ENCODE measurements around the gene DENND1C.

The DENND1C gene, protein sequence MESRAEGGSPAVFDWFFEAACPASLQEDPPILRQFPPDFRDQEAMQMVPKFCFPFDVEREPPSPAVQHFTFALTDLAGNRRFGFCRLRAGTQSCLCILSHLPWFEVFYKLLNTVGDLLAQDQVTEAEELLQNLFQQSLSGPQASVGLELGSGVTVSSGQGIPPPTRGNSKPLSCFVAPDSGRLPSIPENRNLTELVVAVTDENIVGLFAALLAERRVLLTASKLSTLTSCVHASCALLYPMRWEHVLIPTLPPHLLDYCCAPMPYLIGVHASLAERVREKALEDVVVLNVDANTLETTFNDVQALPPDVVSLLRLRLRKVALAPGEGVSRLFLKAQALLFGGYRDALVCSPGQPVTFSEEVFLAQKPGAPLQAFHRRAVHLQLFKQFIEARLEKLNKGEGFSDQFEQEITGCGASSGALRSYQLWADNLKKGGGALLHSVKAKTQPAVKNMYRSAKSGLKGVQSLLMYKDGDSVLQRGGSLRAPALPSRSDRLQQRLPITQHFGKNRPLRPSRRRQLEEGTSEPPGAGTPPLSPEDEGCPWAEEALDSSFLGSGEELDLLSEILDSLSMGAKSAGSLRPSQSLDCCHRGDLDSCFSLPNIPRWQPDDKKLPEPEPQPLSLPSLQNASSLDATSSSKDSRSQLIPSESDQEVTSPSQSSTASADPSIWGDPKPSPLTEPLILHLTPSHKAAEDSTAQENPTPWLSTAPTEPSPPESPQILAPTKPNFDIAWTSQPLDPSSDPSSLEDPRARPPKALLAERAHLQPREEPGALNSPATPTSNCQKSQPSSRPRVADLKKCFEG

GRCh38 chr19:6481541-6482342 lies at the start of gene DENND1C:
Gene DENND1C, minus strand, starts transcription at chr19:6481787. Its CDS starts 92 bp downstream, at chr19:6481695.
- no peak for DNase-seq

DNA sequence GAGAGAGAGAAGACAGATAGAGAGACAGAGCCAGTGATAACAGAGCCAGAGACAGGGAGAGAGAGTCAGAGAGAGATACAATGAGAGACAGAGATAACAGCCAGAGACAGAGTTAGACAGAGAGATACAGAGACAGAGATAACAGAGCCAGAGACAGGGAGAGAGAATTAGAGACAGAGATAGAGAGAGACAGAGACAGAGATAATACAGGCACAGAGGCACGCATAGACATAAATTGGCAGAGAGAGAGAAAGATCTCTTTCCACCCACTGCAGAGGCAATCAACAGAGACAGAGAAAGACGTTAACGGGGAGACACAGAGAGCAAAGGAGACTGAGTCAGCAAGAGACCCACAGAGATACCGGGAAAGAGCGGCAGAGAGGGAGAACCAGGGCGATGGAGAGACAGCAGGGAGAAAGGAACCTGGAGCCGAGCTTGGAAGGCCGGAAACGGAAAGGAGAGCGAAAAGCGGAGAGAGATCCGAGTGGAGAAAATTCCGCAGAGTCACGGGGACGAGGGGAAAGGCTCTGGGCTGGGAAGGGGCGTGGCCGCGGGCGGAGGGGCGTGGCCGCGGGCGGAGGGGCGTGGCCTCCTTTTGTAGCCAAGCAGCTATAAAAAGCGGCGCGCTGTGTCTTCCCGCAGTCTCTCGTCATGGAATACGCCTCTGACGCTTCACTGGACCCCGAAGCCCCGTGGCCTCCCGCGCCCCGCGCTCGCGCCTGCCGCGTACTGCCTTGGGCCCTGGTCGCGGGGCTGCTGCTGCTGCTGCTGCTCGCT lies 49.0 kb upstream of the DENND1C start, which contains the start of gene TNFSF9:
TSS of gene TNFSF9 (plus strand) at position 641 of the 777 bp plus-strand sequence. CDS start at position 652, 11 bp downstream.
- DNase-seq, result peak; percentile 89

DNA sequence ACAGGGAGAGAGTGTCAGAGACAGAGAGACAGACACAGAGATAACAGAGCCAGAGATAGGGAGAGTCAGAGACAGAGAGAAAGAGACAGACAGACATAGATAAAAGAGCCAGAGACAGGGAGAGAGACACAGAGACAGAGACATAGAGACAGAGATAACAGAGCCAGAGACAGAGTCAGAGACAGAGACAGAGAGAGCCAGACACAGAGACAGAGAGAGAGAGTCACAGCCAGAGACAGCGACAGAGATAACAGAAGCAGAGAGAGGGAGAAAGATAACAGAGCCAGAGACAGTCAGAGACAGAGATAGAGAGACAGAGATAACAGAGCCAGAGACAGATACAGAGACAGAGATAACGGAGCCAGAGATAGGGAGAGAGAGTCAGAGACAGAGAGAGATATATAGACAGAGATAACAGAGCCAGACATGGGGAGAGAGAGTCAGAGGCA lies 48.4 kb upstream of the DENND1C start:
- no peak for DNase-seq

DNA sequence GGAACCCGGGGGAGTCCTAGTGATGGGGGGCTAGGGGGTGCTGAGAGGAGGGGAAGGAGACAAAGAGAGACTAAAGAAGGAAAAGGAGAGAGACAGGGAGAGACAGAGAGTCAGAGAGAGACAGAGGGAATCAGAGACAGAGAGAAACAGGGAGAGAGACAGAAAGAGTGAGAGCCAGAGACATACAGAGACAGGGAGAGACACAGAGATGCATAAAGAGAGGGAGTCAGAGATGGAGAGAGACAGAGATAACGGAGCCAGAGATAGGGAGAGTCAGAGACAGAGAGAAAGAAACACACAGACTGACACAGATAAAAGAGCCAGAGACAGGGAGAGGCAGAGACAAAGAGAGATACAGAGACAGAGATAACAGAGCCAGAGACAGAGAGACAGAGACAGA lies 47.8 kb upstream of the DENND1C start:
- no peak for DNase-seq

GRCh38 chr19:6528544-6529121 lies 47.0 kb upstream of the DENND1C start:
- DNase-seq, result peak; percentile 78

GRCh38 chr19:6527893-6528543 lies 46.4 kb upstream of the DENND1C start:
- DNase-seq, result no peak

GRCh38 chr19:6524311-6524710 lies 42.7 kb upstream of the DENND1C start:
- no peak for DNase-seq

DNA sequence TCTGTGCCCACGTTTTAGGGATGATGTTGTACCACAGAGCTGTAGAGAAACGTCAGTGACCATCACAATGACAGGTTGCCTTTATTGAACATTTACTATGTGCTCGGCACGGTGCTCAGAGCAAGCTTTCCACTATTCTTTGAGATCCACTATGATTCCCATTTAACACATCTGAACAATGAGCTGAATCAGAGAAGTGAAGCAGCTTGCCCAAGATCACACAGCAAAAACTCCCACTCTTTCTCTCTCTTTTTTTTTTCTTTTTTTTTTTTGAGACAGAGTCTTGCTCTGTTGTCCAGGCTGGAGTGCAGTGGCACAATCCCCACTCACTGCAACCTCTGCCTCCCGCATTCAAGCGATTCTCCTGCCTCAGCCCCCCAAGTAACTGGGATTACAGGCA lies 41.1 kb upstream of the DENND1C start:
- DNase-seq, result no peak

DNA sequence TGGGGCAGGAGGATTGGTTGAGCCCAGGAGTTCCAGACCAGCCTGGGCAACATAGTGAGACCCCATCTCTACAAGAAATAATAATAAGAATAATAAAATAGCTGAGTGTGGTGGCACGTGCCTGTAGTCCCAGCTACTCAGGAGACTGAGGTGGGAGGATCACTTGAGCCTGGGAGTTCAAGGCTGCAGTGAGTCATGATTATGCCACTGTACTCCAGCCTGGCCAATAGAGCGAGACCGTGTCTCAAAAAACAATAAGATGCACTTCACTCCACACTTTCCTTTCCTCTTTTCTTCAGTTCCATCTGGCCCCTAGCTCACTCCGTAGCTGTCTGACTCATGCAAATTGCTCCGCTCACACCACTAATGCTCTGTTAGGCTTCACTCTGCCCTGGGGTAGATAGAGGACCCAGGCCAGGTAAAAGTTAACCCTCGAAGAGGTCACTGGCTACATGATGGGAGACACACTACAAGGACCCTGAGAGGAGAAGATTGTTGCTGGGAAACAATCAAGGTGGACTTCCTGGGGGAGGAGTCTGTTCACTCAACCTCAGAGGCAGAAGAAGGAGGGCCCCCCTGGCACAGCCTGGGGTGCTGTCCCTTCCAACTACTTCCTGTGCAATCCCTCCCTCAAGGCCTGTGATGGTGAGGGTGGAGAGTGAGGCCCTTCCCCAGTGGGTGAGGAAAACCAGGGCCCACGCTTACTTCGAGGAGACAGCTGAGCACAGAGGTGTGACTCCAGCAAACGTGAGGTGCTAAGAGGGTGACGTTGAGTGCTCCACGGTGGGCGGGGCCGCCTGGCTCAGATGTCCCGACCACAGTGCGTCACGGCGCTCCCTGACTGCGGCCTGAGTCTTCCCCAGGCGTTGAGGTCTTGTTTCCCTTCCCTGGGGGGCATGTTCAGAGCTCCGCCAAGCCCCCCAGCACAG lies 40.4 kb upstream of the DENND1C start:
- DNase-seq, result no peak

GRCh38 chr19:6519289-6519688 lies 37.7 kb upstream of the DENND1C start:
- no peak for DNase-seq

DNA sequence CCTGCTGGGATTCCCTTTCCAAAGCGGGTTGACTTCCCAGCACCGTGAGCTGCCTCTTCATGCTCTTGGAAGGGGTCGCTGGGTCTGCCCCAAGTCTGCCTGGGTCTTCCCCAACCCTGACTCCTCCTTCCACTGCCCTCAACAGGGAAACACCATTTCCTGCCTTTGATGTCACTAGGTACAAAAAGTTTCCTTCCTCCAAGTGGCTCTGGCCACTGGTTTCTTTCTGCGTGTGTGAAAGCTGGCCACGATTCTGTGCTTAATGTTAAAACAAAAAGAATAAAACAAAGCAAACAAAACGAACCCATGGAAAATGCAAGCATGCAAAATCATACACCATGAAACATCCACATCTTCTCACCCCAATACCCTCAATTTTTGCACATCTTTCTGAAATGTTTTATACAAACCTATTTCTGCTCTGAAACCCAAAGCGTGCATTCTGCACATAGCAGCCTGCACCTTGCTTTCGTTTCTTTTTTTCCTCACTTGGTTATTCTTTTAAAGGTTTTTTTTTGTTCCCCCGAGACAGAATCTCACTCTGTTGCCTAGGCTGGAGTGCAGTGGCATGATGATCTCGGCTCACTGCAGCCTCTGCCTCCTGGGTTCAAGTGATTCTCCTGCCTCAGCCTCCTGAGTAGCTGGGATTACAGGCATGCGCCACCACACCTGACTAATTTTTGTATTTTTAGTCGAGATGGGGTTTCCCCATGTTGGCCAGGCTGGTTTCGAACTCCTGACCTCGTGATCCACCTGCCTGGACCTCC lies 36.7 kb upstream of the DENND1C start:
- peak; percentile 1 for DNase-seq

DNA sequence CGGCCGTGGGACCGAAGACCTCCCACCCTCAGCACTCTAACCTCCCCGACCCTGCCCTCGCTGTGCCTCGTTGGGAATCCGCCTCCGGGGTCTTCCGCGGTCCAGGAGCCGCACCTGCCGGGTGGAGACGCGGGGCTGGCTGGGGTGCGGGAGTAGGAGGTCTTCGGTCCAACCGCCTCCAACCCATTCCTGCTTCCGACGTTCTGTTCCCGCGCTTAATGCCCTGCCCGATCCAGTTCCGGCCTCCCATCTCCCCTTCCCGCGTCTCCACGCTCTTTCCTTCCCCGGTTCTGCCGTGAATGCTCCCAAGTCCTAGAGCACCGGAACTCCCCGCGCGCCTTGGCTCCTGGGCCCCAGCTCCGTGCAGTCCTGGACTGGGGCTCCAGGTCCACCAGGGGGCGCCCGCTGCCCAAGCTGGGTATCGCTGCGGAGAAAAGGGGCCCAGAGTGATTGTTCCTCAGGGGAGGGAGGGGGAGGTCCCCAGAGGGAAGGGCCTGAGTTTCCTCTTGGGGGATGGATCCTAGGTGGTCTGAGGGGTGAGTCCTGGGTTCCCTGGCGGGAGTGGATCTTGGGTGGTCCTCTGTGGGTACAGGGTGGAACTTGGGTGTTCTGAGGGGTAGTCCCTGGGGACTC lies 35.2 kb upstream of the DENND1C start:
- peak; percentile 88 for DNase-seq

- DNase-seq, result peak; percentile 94
Measured at GRCh38 chr19:6516018-6516658, 34.6 kb upstream of the DENND1C start.

DNA sequence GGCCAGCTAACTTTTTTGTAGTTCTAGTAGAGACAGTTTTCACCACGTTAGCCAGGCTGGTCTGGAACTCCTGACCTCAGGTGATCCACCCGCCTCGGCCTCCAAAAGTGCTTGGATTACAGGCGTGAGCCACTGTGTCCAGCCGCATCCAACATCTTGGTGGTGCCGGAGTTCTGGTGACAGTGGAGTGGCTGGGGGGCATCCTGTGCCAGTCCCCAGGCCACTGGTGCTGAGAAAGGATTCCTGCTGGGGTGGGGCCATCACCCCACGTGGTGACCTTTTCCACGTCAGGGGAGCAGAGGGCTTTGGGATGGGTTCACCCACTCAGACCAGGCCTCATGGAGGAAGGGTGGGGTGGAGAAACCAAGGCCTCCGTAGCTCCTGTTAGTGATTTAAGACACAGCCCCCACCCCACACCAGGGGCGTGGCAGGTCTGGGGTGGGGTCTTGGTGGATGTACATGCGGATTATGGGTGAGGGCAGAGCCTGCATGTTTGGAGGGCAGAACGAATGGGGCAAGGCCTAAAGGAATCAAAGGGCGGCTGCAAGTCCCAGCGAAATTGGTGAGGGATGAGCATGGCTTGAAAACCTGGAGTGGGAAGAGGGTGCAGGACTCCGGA lies 33.4 kb upstream of the DENND1C start:
- no peak for DNase-seq

DNA sequence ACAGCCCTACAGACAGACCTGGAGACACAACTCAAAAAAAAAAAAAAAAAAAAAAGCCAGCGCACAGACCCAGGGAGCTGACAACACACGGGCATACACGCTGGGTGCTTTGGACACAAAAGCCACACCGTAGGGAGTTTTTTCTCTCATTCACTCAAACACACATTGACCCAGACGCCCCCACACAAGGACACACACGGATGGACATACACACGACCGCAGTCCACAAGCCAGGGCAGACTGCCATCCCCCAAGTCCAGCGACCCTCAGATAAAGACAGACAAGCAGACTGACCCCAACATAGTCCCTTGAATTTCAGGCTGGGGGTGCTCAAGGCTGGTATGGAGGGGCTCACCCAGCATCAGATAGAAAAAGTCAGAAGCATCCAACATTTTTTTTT lies 32.5 kb upstream of the DENND1C start:
- no peak for DNase-seq

DNA sequence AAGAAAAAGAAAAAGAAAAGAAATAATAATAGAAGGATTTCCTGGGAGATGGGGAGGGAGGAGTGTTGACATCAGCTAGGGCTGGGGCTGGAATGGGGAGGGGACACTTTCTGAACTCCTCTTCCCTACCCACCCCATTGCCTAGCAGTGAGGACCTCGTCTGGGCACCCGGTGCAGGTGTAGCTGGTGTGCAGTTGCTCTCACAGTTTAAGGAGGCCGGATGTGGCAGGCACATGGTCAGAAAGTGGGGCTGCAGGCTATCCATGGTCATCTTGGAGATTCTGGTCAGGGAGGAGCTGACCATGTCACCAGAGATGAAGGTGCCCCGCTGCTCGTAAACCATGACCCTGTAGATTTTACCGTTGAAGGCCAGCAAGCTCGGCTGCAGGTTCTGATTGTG lies 29.0 kb upstream of the DENND1C start:
- DNase-seq, result no peak

DNA sequence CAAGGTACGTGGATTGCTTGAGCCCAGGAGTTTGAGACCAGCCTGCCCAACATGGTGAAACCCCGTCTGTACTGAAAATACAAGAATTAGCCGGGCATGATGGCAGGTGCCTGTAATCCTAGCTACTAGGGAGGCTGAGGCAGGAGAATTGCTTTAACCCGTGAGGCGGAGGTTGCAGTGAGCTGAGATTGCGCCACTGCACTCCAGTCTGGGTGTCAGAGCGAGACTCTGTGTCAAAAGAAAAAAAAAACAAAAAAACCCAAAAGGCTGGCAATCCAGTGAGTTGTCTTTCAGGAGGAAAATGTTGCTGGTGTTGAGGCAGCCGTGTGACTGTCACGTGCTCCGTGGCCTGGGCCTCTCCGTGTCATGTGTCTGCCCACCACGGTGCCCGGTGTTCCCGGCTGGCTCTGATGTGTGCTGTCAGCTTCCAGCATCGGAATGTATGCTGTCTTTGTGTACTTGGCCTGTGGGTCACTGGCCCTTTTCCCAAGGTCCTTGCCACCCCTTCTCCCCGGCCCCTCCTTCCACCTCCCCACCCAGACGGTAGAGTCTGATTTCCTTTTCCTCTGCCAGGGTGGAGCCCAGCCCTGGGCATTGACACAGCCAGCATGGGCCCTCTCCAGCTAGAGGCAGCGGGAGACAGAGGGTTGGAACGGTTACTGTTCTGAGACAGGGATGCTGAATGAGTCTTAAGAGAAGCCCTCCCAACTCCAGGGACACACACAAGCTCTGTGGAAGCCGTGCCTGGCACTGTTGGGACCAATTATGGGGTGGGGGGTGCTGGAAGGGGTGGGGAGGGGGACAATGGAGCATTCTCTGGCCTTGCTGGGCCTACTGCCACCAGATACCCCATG lies 27.8 kb upstream of the DENND1C start:
- no peak for DNase-seq

Data from OCI-M1 (cell line).